Hepatocyte (in vitro differentiated cells): ENCODE measurements around the gene GGT6. TPM values are rescaled to one million over a fixed set of nuclear protein-coding genes. Genes with fewer than 3 reads are reported as not detected.

Experiments used
- DNase-seq: peaks from one replicate; pipeline ENCODE4 v3.0.0-alpha.2; 2016; ENCODE audit warnings: low spot score
- H2AFZ ChIP-seq: fragments of 200-600 bp; sonication (generic); 2 replicates; pipeline ENCODE4 v1.6.0; 2016; ENCODE audit warnings: antibody characterized with exemption, mild to moderate bottlenecking
- H3K27ac ChIP-seq: fragments of 200-600 bp; sonication (generic); 2 replicates; pipeline ENCODE4 v1.5.1; 2016; ENCODE audit warnings: mild to moderate bottlenecking
- H3K27me3 ChIP-seq: fragments of 200-600 bp; sonication (generic); 2 replicates; pipeline ENCODE4 v1.6.1; 2016
- H3K36me3 ChIP-seq: fragments of 200-600 bp; sonication (generic); replicated peaks from 2 replicates; pipeline ENCODE4 v1.5.1; 2016; ENCODE audit warnings: low read depth; ENCODE audit not compliant: insufficient read depth
- H3K4me1 ChIP-seq: fragments of 200-600 bp; sonication (generic); 2 replicates; pipeline ENCODE4 v1.5.1; 2016; ENCODE audit warnings: mild to moderate bottlenecking, moderate library complexity; ENCODE audit not compliant: insufficient read depth
- H3K4me2 ChIP-seq: fragments of 200-600 bp; sonication (generic); 2 replicates; pipeline ENCODE4 v1.6.0; 2016
- H3K4me3 ChIP-seq: fragments of 200-600 bp; sonication (generic); 2 replicates; pipeline ENCODE4 v1.5.1; 2016; ENCODE audit warnings: mild to moderate bottlenecking
- H3K79me2 ChIP-seq: fragments of 200-600 bp; sonication (generic); 2 replicates; pipeline ENCODE4 v1.6.0; 2017; ENCODE audit warnings: mild to moderate bottlenecking
- H3K9me2 ChIP-seq: fragments of 200-600 bp; sonication (generic); replicated peaks from 2 replicates; pipeline ENCODE4 v1.6.0; 2017; ENCODE audit warnings: mild to moderate bottlenecking; ENCODE audit not compliant: insufficient read depth
- H3K9me3 ChIP-seq: fragments of 200-600 bp; sonication (generic); 2 replicates; pipeline ENCODE4 v1.5.1; 2016; ENCODE audit warnings: low read depth, mild to moderate bottlenecking
- H4K20me1 ChIP-seq: fragments of 200-600 bp; sonication (generic); 2 replicates; pipeline ENCODE4 v1.6.0; 2016; ENCODE audit warnings: mild to moderate bottlenecking; ENCODE audit not compliant: insufficient read depth, poor library complexity, severe bottlenecking
- CTCF ChIP-seq: fragments of 200-600 bp; sonication (generic); IDR thresholded peaks from 2 replicates; pipeline ENCODE4 v1.5.1; 2016; ENCODE audit warnings: antibody characterized with exemption, mild to moderate bottlenecking; ENCODE audit not compliant: poor library complexity
- EZH2 ChIP-seq: fragments of 200-600 bp; sonication (generic); IDR thresholded peaks from 2 replicates; pipeline ENCODE4 v1.6.1; 2016; ENCODE audit warnings: antibody characterized with exemption, mild to moderate bottlenecking, borderline replicate concordance
- EZH2phosphoT487 ChIP-seq: fragments of 200-600 bp; sonication (generic); IDR thresholded peaks from one replicate; pipeline ENCODE4 v1.6.1; 2018; ENCODE audit warnings: antibody characterized with exemption, mild to moderate bottlenecking, low read depth, moderate library complexity; ENCODE audit not compliant: unreplicated experiment, severe bottlenecking
- WGBS: methylation state at CpG from one replicate; pipeline ENCODE4 v1.1.6; 2016; ENCODE audit warnings: low lambda C conversion rate; ENCODE audit errors: missing lambda C conversion rate; 5-methylcytosine and 5-hydroxymethylcytosine counted together
- polyA plus RNA-seq: library from polyadenylated mRNA; unstranded; fragments of >200 nt; fragmentation: Nextera tagmentation; extraction: Ambion mirVana; gene quantifications from 2 replicates; pipeline ENCODE4 v1.2.1, GENCODE V29; 2016
- total RNA-seq: library from RNA; depleted of rRNA; stranded (reverse); fragments of >200 nt; gene quantifications from 2 replicates; pipeline ENCODE4 v1.2.3, GENCODE V29; 2014

The GGT6 gene
- total and polyA plus RNA-seq, 2 experiments from 2014 or later = not detected

GRCh38 chr17:4541328-4542002, 18.9 kb downstream of the GGT6 start:
- DNase-seq = no peak
- Histone ChIP-seq H3K4me1 (peaks cover 3% of the 10 kb centered on the region), H3K9me2 (no peaks in the 10 kb centered on the region), H4K20me1 (no peaks in the 10 kb centered on the region), H2AFZ (no peak overlapping the region), H3K27ac (no peak overlapping the region), H3K9me3 (no peaks in the 10 kb centered on the region), H3K27me3 (no peaks in the 10 kb centered on the region), H3K36me3 (no peaks in the 10 kb centered on the region), H3K4me3 (no peak overlapping the region), H3K79me2 (no peaks in the 10 kb centered on the region), H3K4me2 (no peak overlapping the region)
- 94% methylated on average over 29 of the region's 29 CpGs for WGBS
- no peak for TF ChIP-seq EZH2
- TF ChIP-seq CTCF = no peak
- no peak for TF ChIP-seq EZH2phosphoT487

- no peaks in the 10 kb centered on the region for H3K9me3 ChIP-seq
- no peaks in the 10 kb centered on the region for H3K27me3 ChIP-seq
- no peak overlapping the region for H3K4me2 ChIP-seq
- H3K27ac ChIP-seq = no peak overlapping the region
- H2AFZ ChIP-seq = no peak overlapping the region
- H4K20me1 ChIP-seq = no peaks in the 10 kb centered on the region
- TF ChIP-seq EZH2 = no peak
- TF ChIP-seq CTCF = no peak
- no peak for TF ChIP-seq EZH2phosphoT487
- no peaks in the 10 kb centered on the region for H3K79me2 ChIP-seq
- peaks cover 10% of the 10 kb centered on the region for H3K4me1 ChIP-seq
- 98% methylated on average over 12 of the region's 15 CpGs for WGBS
- no peaks in the 10 kb centered on the region for H3K36me3 ChIP-seq
- no peak for DNase-seq
- H3K9me2 ChIP-seq = no peaks in the 10 kb centered on the region
- no peak overlapping the region for H3K4me3 ChIP-seq
Observed at GRCh38 chr17:4540687-4541327, 19.6 kb downstream of the GGT6 start.

GRCh38 chr17:4540224-4540651, 20.1 kb downstream of the GGT6 start:
- H3K4me1 ChIP-seq = peaks cover 10% of the 10 kb centered on the region
- no peak for DNase-seq
- no peaks in the 10 kb centered on the region for H3K36me3 ChIP-seq
- H3K27ac ChIP-seq = no peak overlapping the region
- TF ChIP-seq EZH2phosphoT487 (no peak), CTCF (peak; percentile 20)
- H3K9me2 ChIP-seq = no peaks in the 10 kb centered on the region
- WGBS = 81% methylated on average over 14 of the region's 14 CpGs
- H3K9me3 ChIP-seq = no peaks in the 10 kb centered on the region
- no peaks in the 10 kb centered on the region for H3K79me2 ChIP-seq
- no peaks in the 10 kb centered on the region for H4K20me1 ChIP-seq
- H3K4me2 ChIP-seq = no peak overlapping the region
- no peak overlapping the region for H2AFZ ChIP-seq
- H3K4me3 ChIP-seq = no peak overlapping the region
- H3K27me3 ChIP-seq = no peaks in the 10 kb centered on the region
